GM23248 (cell line): ENCODE data around the gene POM121C. TPM values are rescaled to one million over a fixed set of nuclear protein-coding genes. Genes with fewer than 3 reads are reported as not detected.
"Not testable (repeated sequence)": the region's sequence is repeated elsewhere in the genome, so short reads cannot be mapped to it uniquely, and the experiment has no call there.

Experiments
- DNase-seq: peaks from one replicate; pipeline ENCODE4 v3.0.0-alpha.2; 2015
- H2AFZ ChIP-seq: fragments of 200-600 bp; sonication (generic); 2 replicates; pipeline ENCODE4 v1.6.1; 2016; ENCODE audit warnings: antibody characterized with exemption
- H3F3A ChIP-seq: fragments of 200-600 bp; sonication (generic); 2 replicates; pipeline ENCODE4 v1.6.1; 2016; ENCODE audit warnings: mild to moderate bottlenecking, antibody characterized with exemption, mixed run types; ENCODE audit not compliant: insufficient read depth
- H3K27ac ChIP-seq: fragments of 200-600 bp; sonication (generic); 2 replicates; pipeline ENCODE4 v1.5.1; 2016; ENCODE audit warnings: mild to moderate bottlenecking
- H3K27me3 ChIP-seq: fragments of 200-600 bp; sonication (generic); replicated peaks from 2 replicates; pipeline ENCODE4 v1.6.1; 2016; ENCODE audit warnings: mild to moderate bottlenecking; ENCODE audit not compliant: insufficient read depth
- H3K36me3 ChIP-seq: fragments of 200-600 bp; sonication (generic); 2 replicates; pipeline ENCODE4 v1.6.1; 2016; ENCODE audit warnings: low read depth, mild to moderate bottlenecking
- H3K4me1 ChIP-seq: fragments of 200-600 bp; sonication (generic); 2 replicates; pipeline ENCODE4 v1.6.1; 2016; ENCODE audit warnings: mild to moderate bottlenecking; ENCODE audit not compliant: insufficient read depth
- H3K4me2 ChIP-seq: fragments of 200-600 bp; sonication (generic); one replicate; pipeline ENCODE4 v1.6.1; 2016; ENCODE audit warnings: mild to moderate bottlenecking; ENCODE audit not compliant: unreplicated experiment
- H3K4me3 ChIP-seq: fragments of 200-600 bp; sonication (generic); 2 replicates; pipeline ENCODE4 v1.5.1; 2016; ENCODE audit warnings: mild to moderate bottlenecking
- H3K79me2 ChIP-seq: fragments of 200-600 bp; sonication (generic); 2 replicates; pipeline ENCODE4 v1.6.1; 2016; ENCODE audit warnings: mild to moderate bottlenecking; ENCODE audit not compliant: insufficient read depth
- H3K9ac ChIP-seq: fragments of 200-600 bp; sonication (generic); 2 replicates; pipeline ENCODE4 v1.6.1; 2016; ENCODE audit warnings: mild to moderate bottlenecking
- H3K9me2 ChIP-seq: fragments of 200-600 bp; sonication (generic); 2 replicates; pipeline ENCODE4 v1.6.1; 2016; ENCODE audit warnings: mixed run types, mild to moderate bottlenecking, moderate library complexity; ENCODE audit not compliant: insufficient read depth
- H3K9me3 ChIP-seq: fragments of 200-600 bp; sonication (generic); one replicate; pipeline ENCODE4 v1.6.1; 2017; ENCODE audit warnings: low read depth
- H4K20me1 ChIP-seq: fragments of 200-600 bp; sonication (generic); 2 replicates; pipeline ENCODE4 v1.6.0; 2016; ENCODE audit not compliant: insufficient read depth
- EZH2 ChIP-seq: fragments of 200-600 bp; sonication (generic); IDR thresholded peaks from 2 replicates; pipeline ENCODE4 v1.6.1; 2018; ENCODE audit warnings: antibody characterized with exemption, mild to moderate bottlenecking; ENCODE audit not compliant: insufficient read depth, poor library complexity, severe bottlenecking
- EZH2phosphoT487 ChIP-seq: fragments of 200-600 bp; sonication (generic); IDR thresholded peaks from 2 replicates; pipeline ENCODE4 v1.6.1; 2018; ENCODE audit warnings: antibody characterized with exemption, moderate library complexity, mild to moderate bottlenecking, low read depth; ENCODE audit not compliant: insufficient read depth
- WGBS, 2 experiments: methylation state at CpG; one replicate each; pipeline ENCODE4 v1.1.6; 2015 to 2017; ENCODE audit warnings: low lambda C conversion rate in 2 of 2, low coverage in 1 of 2; ENCODE audit errors: missing lambda C conversion rate in 2 of 2; 5-methylcytosine and 5-hydroxymethylcytosine counted together
- in situ Hi-C: fragments of 300-500 bp; cut with MboI; formaldehyde crosslinking; loops from 2 replicates; pipeline ENCODE4 v1.15.0; 2020
- polyA plus RNA-seq: library from polyadenylated mRNA; unstranded; fragments of >200 nt; fragmentation: Nextera tagmentation; extraction: Ambion mirVana; gene quantifications from 2 replicates; pipeline ENCODE4 v1.2.1, GENCODE V29; 2016
- total RNA-seq: library from RNA; depleted of rRNA; stranded (reverse); fragments of >200 nt; shearing (Covaris generic); gene quantifications from 2 replicates; pipeline ENCODE4 v1.2.3, GENCODE V29; 2014; rRNA removed

The POM121C gene
- total RNA-seq (8.6 and 14.9 TPM in 2 replicates), polyA plus RNA-seq (22.8 and 27.7 TPM in 2 replicates)

- Histone ChIP-seq H3K27ac (peak within 1 kb of the TSS; percentile 74), H3K9ac (peak within 1 kb of the TSS; percentile 90), H3K79me2 (peaks cover 48% of the 10 kb centered on the region), H2AFZ (peak within 1 kb of the TSS; percentile 91), H3K4me3 (peak within 1 kb of the TSS; percentile 74), H3K4me2 (peak within 1 kb of the TSS; percentile 92)
- H3K36me3 ChIP-seq, H3K4me1 ChIP-seq, H3F3A ChIP-seq, in situ Hi-C loops, H3K9me2 ChIP-seq, H3K27me3 ChIP-seq, H4K20me1 ChIP-seq, H3K9me3 ChIP-seq: not testable (repeated sequence)
- 1% methylated on average over 35 to 44 of the region's 49 CpGs for WGBS, 2 experiments
- DNase-seq: peak; percentile 92
Observed at GRCh38 chr7:75485979-75486643, at the start of gene POM121C. TSS of gene POM121C (minus strand) at chr7:75486299. CDS start at chr7:75441496, 44,803 bp downstream.

DNA sequence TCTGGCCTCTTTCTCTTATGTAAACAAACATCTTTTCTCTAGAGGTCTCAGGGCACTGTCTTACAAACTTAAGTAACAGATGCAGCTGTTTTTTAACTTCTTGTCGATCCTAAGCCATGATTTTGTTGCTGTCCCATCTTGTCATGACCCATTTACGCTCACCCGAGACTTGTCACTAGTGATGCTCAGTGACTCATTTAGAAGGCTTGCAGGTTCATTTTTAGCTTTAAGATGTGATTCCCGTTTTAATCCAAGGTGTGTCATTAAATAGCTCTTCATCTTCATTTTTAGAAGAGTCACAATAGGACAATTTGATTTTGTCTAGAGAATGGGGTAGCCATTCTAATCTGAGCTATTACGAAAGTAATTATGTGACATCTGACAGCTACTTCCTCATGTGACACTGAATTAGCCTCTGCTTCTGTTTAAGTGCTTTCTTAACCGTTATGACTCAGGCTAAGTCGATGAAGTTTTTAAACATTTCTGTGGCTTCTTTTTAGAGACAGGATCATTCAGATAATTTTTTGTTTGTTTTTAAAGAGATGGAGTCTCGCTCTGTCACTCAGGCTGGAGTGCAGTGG lies 48.7 kb upstream of the POM121C start:
- Histone ChIP-seq H3K4me2 (no peak overlapping the region), H2AFZ (no peak overlapping the region), H3K27ac (no peak overlapping the region), H3F3A (peaks cover 21% of the 10 kb centered on the region), H3K9me3 (no peaks in the 10 kb centered on the region), H3K79me2 (no peaks in the 10 kb centered on the region), H3K9ac (no peak overlapping the region), H3K4me3 (0 out of 2 replicates have a peak overlapping the region, but pooled peaks have one; percentile 1), H3K27me3 (no peaks in the 10 kb centered on the region), H4K20me1 (no peaks in the 10 kb centered on the region), H3K9me2 (no peaks in the 10 kb centered on the region), H3K4me1 (peaks cover 13% of the 10 kb centered on the region), H3K36me3 (peaks cover 7% of the 10 kb centered on the region; the same call in 1 of the 2 replicates)
- DNase-seq: peak; percentile 77
- no peak for TF ChIP-seq EZH2
- peak; percentile 90 for TF ChIP-seq EZH2phosphoT487
- in situ Hi-C loops: no loop called here
- WGBS, 2 experiments: 27 to 36% methylated on average over 8 of the region's 8 CpGs

GRCh38 chr7:75533926-75534325 lies 47.8 kb upstream of the POM121C start:
- Histone ChIP-seq H3K27me3 (no peaks in the 10 kb centered on the region), H3K9me2 (no peaks in the 10 kb centered on the region), H3K9ac (no peak overlapping the region), H3K79me2 (no peaks in the 10 kb centered on the region), H4K20me1 (no peaks in the 10 kb centered on the region), H3K9me3 (no peaks in the 10 kb centered on the region), H3K4me3 (no peak overlapping the region), H3K36me3 (peaks cover 7% of the 10 kb centered on the region; the same call in 1 of the 2 replicates), H3K4me1 (peaks cover 13% of the 10 kb centered on the region), H3F3A (peaks cover 21% of the 10 kb centered on the region), H3K4me2 (no peak overlapping the region), H2AFZ (no peak overlapping the region), H3K27ac (no peak overlapping the region)
- in situ Hi-C loops: no loop called here
- TF ChIP-seq EZH2phosphoT487 (no peak), EZH2 (no peak)
- 91 to 94% methylated on average over 6 of the region's 6 CpGs for WGBS, 2 experiments
- no peak for DNase-seq

DNA sequence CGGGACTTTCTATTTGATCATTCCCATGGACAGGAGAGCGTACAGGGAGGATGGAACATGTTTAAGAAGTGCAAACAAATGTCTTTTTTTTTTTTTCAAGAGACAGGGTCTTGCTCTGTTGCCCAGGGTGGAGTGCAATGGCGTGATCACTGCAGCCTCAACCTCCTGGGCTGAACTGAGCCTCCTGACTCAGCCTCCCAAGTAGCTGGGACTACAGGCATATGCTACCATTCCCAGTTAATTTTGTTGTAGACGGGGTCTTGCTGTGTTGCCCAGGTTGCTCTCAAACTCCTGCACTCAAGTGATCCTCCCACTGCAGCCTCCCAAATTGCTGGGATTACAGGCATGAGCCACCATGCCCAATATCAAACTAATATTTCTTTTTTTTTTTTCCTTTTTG lies 46.5 kb upstream of the POM121C start:
- Histone ChIP-seq H3K36me3 (peaks cover 4% of the 10 kb centered on the region; the same call in 1 of the 2 replicates), H3K4me1 (peaks cover 13% of the 10 kb centered on the region), H3K9me2 (no peaks in the 10 kb centered on the region), H3K4me3 (no peak overlapping the region), H3K9ac (no peak overlapping the region), H3K4me2 (no peak overlapping the region), H3K9me3 (no peaks in the 10 kb centered on the region), H3F3A (peaks cover 21% of the 10 kb centered on the region), H3K27me3 (no peaks in the 10 kb centered on the region), H3K27ac (no peak overlapping the region), H2AFZ (no peak overlapping the region), H3K79me2 (peaks cover 2% of the 10 kb centered on the region), H4K20me1 (no peaks in the 10 kb centered on the region)
- TF ChIP-seq EZH2phosphoT487: no peak
- no peak for TF ChIP-seq EZH2
- no peak for DNase-seq
- in situ Hi-C loops: no loop called here
- WGBS, 2 experiments: 88 to 89% methylated on average over 4 of the region's 4 CpGs
